T-helper 1 cell (primary cell): ENCODE data around the gene PITX1.

Source experiments
- DNase-seq, 5 donors: peaks; one replicate each; pipeline ENCODE4 v3.0.0-alpha.2; 2012 to 2020

PITX1 gene

GRCh38 chr5:135027697-135028615, 6.1 kb downstream of the PITX1 start:
- no peak for DNase-seq

DNA sequence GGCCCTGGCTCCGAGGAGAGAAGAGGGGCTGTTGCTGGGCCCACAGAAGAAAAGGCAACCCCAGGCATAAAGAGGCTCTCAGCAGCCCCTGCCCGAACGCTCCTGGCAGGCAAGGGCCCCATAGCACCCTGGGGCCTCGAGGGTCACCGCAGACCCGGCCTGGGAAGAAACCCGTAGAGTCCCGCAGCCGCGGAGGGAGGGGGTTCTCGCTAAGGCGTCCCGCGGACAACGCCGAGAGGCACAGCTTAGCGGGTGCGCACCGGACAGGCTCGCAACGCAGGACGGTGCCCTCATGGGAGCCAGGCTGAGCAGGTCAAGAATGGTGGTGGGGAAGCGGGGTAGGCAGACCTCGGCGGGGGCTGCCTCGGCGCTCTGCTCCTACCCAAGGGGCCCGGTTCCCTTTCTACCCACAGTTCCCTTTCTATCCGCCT, 6.7 kb downstream of the PITX1 start:
- no peak for DNase-seq

DNA sequence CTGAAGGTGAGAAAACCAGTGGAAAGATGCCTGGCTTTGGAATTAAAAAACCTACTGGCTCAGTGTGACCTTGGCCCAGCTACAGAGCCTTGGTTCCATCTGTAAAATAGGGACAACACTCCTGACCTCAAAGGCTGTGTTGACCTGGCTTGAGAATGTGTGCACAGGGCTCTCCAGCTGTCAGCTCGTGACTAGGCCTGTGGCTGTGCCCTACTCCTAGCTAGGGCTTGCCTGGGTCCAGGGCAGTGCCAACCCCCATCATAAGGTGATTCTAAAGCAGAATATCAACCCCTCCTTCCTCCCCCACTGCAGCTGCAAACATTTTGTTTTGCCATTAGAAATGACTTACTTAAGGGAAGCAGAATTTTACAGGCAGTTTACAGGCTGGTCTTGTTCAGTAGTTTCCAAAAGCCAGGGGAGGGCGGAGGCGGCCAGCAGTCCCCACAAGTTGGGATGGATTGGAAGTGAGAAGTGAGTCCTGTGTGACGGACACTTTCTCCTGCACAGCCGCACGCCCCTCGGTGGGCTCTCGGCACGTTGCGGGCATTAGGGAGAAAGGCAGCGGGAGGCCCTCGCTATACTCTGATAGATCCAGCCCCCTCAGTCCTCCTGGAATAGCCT, 7.3 kb downstream of the PITX1 start:
- no peak for DNase-seq

DNA sequence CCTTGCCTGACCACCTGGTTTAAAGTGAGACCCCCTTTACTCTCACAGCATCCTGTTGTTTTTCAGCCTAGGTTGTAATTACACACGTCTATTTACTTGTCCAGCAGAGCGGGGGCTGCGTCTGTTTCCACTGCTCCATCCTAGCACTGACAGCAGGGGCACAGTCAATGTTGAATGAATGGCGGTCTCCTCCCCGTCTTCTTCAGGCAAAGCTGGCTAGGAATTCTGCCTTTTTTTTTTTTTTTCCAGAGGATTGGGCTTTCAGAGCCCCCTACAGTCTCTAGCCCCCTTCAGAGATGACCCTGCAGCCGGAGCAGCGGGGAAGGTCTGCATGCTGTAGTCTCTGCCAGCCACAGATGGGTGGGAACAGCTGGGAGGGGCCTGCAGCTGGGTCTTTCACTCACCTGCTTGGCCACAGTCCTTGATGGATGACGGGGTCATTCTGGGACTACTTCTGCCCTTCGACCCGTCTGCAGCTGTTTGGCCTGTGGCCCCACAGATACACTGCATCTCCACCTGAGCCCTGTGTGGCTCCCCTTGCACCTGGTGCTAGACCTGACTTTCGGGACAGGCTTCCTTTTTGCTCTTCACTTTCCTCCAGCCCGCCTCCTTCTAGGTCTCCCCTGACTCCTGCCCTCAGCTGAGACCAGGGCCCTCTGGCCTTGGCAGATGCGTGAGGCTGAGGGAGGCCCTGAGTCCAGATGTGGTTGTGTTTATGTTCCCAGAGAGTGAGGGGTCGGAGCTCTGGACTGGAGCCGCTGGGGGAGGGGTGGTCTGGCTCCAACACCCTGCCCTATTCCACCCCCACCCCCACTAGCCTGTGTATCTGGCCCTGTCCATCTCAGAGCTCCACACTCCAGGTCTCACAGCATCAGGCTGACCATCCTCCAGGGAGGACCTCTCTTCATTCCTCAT, 8.0 kb downstream of the PITX1 start:
- DNase-seq = no peak

GRCh38 chr5:135024956-135025729, 8.9 kb downstream of the PITX1 start:
- DNase-seq = no peak

GRCh38 chr5:135020111-135020895, 13.7 kb downstream of the PITX1 start:
- no peak for DNase-seq

DNA sequence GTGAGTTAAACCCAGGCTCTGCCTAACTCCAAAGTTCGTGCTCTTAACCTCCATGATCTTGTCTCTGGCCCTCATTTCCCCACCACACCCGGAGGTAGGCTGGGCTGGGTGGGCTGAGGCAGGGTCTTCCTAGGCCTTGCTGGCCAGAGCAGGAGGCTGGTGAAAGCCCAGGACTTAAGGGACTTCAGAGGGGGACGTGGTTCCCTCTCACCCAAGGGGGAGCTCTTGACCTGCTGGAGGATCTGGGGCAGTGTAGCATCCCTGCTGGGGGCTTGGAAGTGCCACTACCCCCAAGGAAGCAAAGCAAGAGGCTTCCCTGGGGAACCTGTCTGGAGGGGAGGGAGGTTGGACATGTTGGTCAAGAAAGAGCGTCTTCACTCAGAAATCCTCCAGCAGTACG, 14.7 kb downstream of the PITX1 start:
- no peak for DNase-seq

DNA sequence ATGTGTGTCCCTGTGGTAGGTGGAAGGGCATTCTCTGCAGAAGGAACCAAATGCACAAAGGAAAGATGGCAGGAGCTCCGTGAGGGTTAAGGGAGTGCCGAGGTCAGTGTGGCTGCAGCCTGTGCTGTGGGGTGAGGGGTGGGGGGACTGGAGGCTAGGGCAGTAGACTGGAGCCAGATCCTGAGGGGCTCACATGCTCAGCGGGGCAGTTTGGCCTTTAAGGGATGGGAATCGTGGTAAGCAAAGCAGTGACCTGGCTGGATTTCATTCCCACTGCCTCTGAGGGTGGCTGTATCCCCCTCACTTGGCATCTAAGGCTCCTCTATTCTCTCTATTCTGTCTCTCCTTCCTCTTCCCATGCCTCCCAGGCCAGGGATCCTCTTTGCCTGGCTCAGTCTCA, 15.6 kb downstream of the PITX1 start:
- no peak for DNase-seq

GRCh38 chr5:135016861-135017290, 17.2 kb downstream of the PITX1 start:
- DNase-seq = no peak

GRCh38 chr5:135015942-135016341, 18.1 kb downstream of the PITX1 start:
- no peak for DNase-seq

DNA sequence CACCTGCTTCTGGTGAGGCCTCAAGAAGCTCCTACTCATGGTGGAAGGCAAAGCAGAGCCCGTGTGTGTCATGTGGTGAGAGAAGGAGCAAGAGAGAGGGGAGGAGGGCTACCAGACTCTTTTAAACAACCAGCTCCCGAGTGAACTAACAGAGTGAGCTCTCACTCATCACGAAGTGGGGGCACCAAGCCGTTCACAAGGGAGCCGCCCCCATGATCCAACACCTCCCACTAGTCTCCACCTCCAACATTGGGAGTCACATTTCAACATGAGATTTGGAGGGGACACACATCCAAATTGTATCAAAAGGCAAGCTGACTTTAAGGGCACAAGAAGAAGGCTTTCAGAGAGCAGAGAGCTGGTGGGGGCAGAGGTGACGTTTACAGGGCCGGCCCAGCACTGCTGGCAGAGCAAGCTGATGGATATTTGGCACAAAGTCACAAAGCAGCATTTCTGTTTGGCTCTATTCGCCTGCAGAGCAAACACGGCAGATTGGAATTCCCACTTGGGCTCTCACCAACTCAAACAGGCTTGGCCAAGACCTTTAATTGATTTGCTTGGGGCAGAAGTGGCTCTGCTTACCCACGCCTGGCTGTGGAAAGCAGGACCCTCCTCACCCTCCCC, 20.0 kb downstream of the PITX1 start:
- no peak for DNase-seq

- DNase-seq = no peak
These were observed 20.6 kb downstream of the PITX1 start for GRCh38 chr5:135013445-135013844.

GRCh38 chr5:135012951-135013391, 21.1 kb downstream of the PITX1 start:
- DNase-seq = no peak

DNA sequence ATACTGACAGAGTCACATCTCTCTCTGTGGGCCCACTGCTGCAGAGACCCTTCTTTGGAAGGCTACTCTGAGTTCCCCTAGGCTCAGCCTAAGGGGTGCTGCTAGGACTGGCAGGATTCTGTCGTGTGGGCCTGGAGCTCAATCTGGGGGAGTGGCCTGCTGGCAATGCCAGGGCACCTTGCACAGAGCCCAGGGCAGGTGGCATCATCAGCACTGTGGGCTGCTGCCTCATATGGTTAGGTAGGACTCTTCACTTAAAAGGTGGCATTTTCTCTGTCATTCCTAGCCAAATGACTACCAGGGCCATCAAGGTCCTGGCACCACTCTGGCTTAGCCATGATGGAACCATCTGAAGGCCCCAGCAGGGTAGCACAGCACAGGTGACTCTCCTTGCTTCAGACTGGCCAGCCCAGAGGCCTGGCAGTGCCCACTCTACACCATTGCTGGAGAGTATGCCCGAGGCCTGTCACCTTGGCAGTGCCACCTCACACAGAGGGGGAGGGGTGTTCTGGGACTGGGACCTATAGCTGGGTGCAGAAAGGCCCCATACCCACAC, 21.9 kb downstream of the PITX1 start:
- DNase-seq = no peak

DNA sequence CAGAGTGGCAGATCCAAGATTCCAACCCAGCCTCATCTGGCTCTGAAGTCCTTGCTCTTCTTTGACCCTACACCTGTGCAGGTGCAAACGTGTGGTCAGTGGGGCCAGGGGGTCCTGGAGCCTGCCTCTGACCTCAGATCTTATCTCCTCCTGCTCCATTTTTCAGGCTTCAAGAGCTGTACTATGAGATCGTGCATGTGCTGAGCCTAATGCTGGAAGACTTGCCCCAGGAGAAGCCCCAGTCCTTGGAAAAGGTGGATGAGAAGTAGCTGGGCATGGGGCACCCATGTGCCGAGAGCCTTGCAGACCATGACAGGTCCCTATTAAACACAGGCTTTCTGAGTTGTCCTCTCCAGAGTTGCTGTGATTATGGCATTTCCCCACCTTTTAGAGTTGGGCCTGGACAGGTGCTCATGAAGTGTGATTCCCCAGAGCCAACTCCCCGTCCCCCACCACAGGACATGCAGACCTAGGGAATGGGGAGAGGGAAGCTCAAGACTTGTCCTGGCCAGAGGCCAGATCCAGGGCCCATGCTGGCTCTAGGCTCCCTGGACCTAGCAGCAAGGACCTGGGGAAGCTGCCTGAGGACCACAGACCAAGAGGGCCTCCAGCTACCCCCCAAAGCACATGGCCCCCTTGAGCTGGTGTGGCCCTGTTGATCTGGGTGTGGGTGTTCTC, 22.5 kb downstream of the PITX1 start:
- no peak for DNase-seq

DNA sequence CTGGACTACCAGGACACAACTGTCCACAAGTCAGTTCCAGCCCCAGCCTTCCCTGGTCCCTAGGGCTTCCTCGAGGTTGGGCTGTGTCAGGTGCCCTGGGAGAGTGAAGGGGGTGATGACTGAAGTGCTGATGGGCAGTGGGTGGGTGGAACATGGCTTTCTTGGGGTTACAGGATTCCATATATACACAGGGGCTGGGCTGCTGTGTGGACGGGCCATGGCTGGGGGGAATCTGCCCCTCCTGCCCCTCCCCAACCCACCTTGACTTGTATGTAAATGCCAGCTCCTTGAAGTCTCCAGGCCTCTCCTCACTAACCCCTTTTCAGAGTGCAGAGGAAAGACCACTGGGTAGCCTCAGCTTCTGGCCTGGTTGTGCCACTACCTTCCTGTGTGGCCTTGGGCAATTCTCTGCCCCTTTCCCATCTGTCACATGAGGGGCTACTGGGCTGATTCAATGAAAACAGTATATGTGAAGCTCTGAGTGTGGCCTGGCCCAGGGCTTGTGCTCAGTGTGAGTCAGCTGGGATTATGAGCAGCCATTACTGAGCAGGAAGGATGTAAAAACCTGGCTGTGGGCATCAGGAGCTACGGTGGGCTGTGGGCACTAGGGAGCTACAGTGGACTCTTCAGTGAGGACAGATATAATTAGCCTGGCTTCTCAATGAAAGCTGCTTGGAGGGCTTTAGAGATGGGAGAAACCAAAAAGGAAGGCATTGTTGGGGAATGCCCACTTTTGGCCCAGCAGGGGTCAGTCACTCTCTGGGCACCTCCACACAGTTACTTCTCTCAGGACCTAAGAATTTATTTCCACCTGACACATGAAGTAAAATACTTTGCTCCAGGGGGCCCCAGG, 23.3 kb downstream of the PITX1 start:
- no peak for DNase-seq

- no peak for DNase-seq
These were observed 24.1 kb downstream of the PITX1 start for GRCh38 chr5:135009736-135010501.
